Peyer's patch (tissue), 4 donors: ENCODE results near the gene ZFHX3. TPM values are rescaled to one million over a fixed set of nuclear protein-coding genes. Genes with fewer than 3 reads are reported as not detected.

Experiments used
- DNase-seq, 3 donors: peaks; one replicate each; pipeline ENCODE4 v3.0.0-alpha.2; 2017 to 2019
- H3K27ac ChIP-seq, 4 donors: fragments of 200-600 bp; sonication (generic); one replicate each; pipeline ENCODE4 v1.5.1; 2016 to 2019
- H3K27me3 ChIP-seq, 2 donors: fragments of 200-600 bp; sonication (generic); one replicate each; pipeline ENCODE4 v1.5.1; 2019
- H3K36me3 ChIP-seq, 3 donors: fragments of 200-600 bp; sonication (generic); one replicate each; pipeline ENCODE4 v1.5.1; 2016 to 2019
- H3K4me1 ChIP-seq, 4 donors: fragments of 200-600 bp; sonication (generic); one replicate each; pipeline ENCODE4 v1.5.1; 2016 to 2019
- H3K4me3 ChIP-seq, 4 donors: fragments of 200-600 bp; sonication (generic); 1 replicate in 3 of 4; 2 replicates in 1 of 4; pipeline ENCODE4 v1.5.1; 2016 to 2019; ENCODE audit warnings: mild to moderate bottlenecking in 1 of 4
- H3K9me3 ChIP-seq, 4 donors: fragments of 200-600 bp; sonication (generic); one replicate each; pipeline ENCODE4 v1.5.1; 2016 to 2019; ENCODE audit warnings: mild to moderate bottlenecking in 1 of 4
- POLR2A ChIP-seq, 2 donors: fragments of 450-650 bp; IDR thresholded peaks; one replicate each; pipeline ENCODE4 v1.5.1; 2017; ENCODE audit warnings: antibody characterized with exemption in 2 of 2, mild to moderate bottlenecking in 2 of 2, moderate library complexity in 2 of 2
- total RNA-seq, 4 donors: library from RNA; depleted of rRNA; stranded (reverse); fragments of >200 nt; gene quantifications; one replicate each; pipeline ENCODE4 v1.1.0, GENCODE V29; 2016
- TF ChIP-seq, protein P1 (sequence below), 6 experiments: fragments of 450-650 bp in 4 of 6; fragments of 200-600 bp in 2 of 6; sonication (generic) in 1 of 6; IDR thresholded peaks; one replicate each; pipeline ENCODE4 v1.5.1; 2017 to 2019; ENCODE audit warnings: antibody characterized with exemption in 6 of 6, mild to moderate bottlenecking in 3 of 6, moderate library complexity in 1 of 6

Gene ZFHX3
- total RNA-seq, 4 donors from 2014 or later = 6.3 to 39.6 (median 14.6) TPM

DNA sequence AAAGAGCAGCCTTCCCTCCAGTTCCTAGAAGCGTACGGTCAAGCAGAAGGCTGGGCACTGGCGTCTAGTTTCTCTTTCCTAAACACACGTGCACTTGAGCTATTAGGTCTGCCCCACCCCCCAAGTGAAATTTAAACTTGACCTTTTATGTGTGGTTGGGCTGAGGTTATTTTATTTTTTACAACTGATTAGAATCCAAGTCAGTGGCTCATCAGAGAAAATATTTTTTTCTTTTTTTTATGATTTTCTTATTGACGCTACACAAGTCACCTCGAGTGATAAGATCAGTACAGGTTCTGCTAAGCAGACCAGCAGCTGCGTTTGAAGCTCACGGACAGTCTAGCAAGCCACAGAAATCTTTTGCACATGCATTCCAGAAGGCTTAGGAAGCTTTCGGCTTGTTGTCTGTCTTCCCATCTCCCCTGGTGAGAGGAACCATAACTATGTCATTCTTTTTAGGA, 95.1 kb downstream of the ZFHX3 start:
- TF ChIP-seq POLR2A (IDR thresholded peaks at IDR 0.05) = no peak
- TF ChIP-seq, protein P1, sequence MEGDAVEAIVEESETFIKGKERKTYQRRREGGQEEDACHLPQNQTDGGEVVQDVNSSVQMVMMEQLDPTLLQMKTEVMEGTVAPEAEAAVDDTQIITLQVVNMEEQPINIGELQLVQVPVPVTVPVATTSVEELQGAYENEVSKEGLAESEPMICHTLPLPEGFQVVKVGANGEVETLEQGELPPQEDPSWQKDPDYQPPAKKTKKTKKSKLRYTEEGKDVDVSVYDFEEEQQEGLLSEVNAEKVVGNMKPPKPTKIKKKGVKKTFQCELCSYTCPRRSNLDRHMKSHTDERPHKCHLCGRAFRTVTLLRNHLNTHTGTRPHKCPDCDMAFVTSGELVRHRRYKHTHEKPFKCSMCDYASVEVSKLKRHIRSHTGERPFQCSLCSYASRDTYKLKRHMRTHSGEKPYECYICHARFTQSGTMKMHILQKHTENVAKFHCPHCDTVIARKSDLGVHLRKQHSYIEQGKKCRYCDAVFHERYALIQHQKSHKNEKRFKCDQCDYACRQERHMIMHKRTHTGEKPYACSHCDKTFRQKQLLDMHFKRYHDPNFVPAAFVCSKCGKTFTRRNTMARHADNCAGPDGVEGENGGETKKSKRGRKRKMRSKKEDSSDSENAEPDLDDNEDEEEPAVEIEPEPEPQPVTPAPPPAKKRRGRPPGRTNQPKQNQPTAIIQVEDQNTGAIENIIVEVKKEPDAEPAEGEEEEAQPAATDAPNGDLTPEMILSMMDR (IDR thresholded peaks at IDR 0.05) = no peak
- Histone ChIP-seq H3K27ac (peak overlapping the region in 1 of 4 donors; percentile 12), H3K36me3 (peaks cover 0 to 11% (median 0%) of the 10 kb centered on the region in 3 donors), H3K4me3 (no peak overlapping the region), H3K4me1 (peaks cover 0 to 4% (median 0%) of the 10 kb centered on the region in 4 donors), H3K9me3 (no peaks in the 10 kb centered on the region), H3K27me3 (no peaks in the 10 kb centered on the region)
- DNase-seq = no peak

DNA sequence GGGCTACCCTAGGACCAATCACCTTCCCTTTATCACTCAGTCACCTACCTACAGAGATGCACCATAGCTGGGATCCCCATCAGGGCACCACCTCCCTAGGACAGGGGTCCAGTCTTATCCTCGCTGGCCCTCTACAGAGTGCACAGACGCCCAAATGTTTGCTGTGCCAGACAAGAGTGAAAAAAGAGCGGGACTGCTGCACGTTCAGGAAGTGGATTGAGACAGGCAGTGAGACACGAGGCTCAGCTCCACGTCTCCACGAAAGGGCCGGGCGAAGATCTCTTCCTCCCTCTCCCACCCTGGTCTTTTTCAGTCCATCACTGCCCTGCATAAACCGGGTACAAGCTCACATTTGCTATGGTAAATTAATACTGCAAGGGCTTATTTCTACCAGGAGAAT, 95.5 kb downstream of the ZFHX3 start:
- Histone ChIP-seq H3K4me3 (no peak overlapping the region), H3K27ac (no peak overlapping the region)
- no peak for TF ChIP-seq POLR2A (IDR thresholded peaks at IDR 0.05)
- TF ChIP-seq, protein P1 (IDR thresholded peaks at IDR 0.05) = no peak

DNA sequence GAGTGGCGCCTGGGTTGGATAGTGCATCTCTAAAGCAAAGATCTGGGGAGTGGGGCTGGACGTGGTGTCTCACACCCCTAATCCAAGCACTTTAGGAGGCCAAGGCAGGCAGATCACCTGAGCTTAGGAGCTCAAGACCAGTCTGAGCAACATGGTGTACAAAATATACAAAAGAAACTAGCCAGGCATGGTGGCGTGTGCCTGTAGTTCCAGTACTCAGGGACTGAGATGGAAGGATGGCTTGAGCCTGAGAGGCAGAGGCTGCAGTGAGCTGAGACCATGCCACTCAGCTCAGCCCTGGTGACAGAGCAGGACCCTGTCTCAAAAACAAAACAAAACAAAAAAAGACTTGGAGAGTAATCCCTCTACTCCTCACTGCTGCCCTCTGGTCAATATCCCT, 96.0 kb downstream of the ZFHX3 start:
- Histone ChIP-seq H3K4me3 (no peak overlapping the region), H3K27ac (no peak overlapping the region), H3K4me1 (peaks cover 0 to 14% (median 0%) of the 10 kb centered on the region in 4 donors), H3K27me3 (no peaks in the 10 kb centered on the region), H3K36me3 (peaks cover 0 to 5% (median 0%) of the 10 kb centered on the region in 3 donors), H3K9me3 (no peaks in the 10 kb centered on the region)
- DNase-seq = no peak
- TF ChIP-seq, protein P1 (IDR thresholded peaks at IDR 0.05) = no peak
- TF ChIP-seq POLR2A (IDR thresholded peaks at IDR 0.05) = no peak

More for the DNA sequence above, 95.5 kb downstream of the ZFHX3 start:
- Histone ChIP-seq H3K27me3 (no peaks in the 10 kb centered on the region), H3K4me1 (peaks cover 0 to 9% (median 0%) of the 10 kb centered on the region in 4 donors), H3K9me3 (no peaks in the 10 kb centered on the region), H3K36me3 (peaks cover 0 to 7% (median 0%) of the 10 kb centered on the region in 3 donors)
- no peak for DNase-seq

DNA sequence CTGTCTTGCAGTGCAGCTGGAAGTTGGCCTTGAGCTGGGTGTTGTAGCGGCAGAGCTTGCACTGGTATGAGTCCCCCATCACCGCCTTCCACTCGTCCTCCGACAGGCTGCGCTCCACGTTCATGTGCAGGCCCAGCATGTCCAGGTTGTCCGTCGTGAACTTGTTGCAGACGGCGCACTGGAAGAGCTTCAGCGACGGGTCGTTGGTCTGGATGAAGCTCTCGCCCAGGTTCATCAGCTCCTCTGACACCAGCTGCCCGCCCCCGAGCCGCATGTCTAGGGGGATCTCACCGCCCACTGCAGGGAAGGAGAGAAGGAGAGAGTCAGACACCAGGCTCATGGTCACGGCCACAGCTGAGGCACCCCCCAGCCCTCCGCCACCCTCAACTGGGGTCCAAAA, 97.3 kb downstream of the ZFHX3 start:
- no peaks in the 10 kb centered on the region for H3K27me3 ChIP-seq
- DNase-seq = no peak
- H3K36me3 ChIP-seq = peaks cover 0 to 5% (median 0%) of the 10 kb centered on the region in 3 donors
- no peak overlapping the region for H3K27ac ChIP-seq
- no peak for TF ChIP-seq POLR2A (IDR thresholded peaks at IDR 0.05)
- TF ChIP-seq, protein P1 (IDR thresholded peaks at IDR 0.05) = no peak
- H3K4me3 ChIP-seq = no peak overlapping the region
- H3K9me3 ChIP-seq = no peaks in the 10 kb centered on the region
- H3K4me1 ChIP-seq = peaks cover 0 to 25% (median 0%) of the 10 kb centered on the region in 4 donors

DNA sequence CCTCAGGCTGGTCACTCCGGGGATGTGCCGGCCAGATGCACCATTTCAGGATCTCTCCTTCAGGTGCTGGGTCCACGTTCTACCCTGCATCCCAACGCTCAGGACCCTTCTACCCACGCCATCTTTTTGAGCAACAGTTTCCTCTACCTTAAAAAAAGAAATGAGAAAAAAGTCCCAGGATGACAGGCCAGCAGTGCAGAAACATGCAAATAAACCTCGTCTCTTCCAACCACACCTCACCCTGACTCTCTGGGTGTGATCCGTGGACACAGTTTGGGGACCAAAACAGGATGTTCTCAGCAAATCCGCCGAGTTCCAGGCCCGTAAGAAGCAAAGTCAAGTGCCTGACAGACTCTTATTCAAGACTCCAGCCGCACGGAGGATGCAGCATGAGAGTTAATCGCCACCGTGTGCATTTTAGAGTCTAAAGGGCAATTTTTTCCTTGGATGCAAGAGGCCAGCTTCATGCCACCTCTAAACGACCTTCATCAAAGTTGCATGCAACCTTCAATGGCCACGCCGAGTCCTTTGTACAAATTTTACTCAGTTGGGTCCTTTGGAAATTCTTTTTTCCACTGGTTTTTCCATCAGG, 99.6 kb downstream of the ZFHX3 start:
- no peak for DNase-seq
- H3K4me3 ChIP-seq = no peak overlapping the region
- TF ChIP-seq POLR2A (IDR thresholded peaks at IDR 0.05) = no peak
- TF ChIP-seq, protein P1 (IDR thresholded peaks at IDR 0.05) = no peak
- H3K4me1 ChIP-seq = peaks cover 0 to 25% (median 0%) of the 10 kb centered on the region in 4 donors
- H3K27me3 ChIP-seq = no peaks in the 10 kb centered on the region
- H3K27ac ChIP-seq = peak overlapping the region in 2 of 4 donors; percentile 35 to 71
- peaks cover 0 to 5% (median 0%) of the 10 kb centered on the region in 3 donors for H3K36me3 ChIP-seq
- no peaks in the 10 kb centered on the region for H3K9me3 ChIP-seq
